HG03064 (cell line): Measurements from ENCODE around the gene HMGCS1.
"Not testable (repeated sequence)": the region's sequence is repeated elsewhere in the genome, so short reads cannot be mapped to it uniquely, and the experiment has no call there.

Experiments used
- ATAC-seq: cut with Tn5 transposase; IDR thresholded peaks from one replicate; pipeline ENCODE4 v1.9.1; 2021; ENCODE audit warnings: low read depth; ENCODE audit not compliant: unreplicated experiment

The HMGCS1 gene

GRCh38 chr5:43313035-43313853 is at the start of gene HMGCS1:
Gene HMGCS1 (minus strand): TSS chr5:43313412. CDS start chr5:43298965, 14,447 bp downstream.
- peak; percentile 94 for ATAC-seq

GRCh38 chr5:43358726-43359125 is 45.5 kb upstream of the HMGCS1 start:
- ATAC-seq: no peak

GRCh38 chr5:43358301-43358700 is 45.1 kb upstream of the HMGCS1 start:
- ATAC-seq: no peak

GRCh38 chr5:43357878-43358281 is 44.7 kb upstream of the HMGCS1 start:
- no peak for ATAC-seq

GRCh38 chr5:43357067-43357466 is 43.9 kb upstream of the HMGCS1 start:
- ATAC-seq: no peak

GRCh38 chr5:43354774-43355173 is 41.6 kb upstream of the HMGCS1 start:
- ATAC-seq: no peak

- no peak for ATAC-seq
These were observed 40.5 kb upstream of the HMGCS1 start for GRCh38 chr5:43353668-43354067.

GRCh38 chr5:43352915-43353314 is 39.7 kb upstream of the HMGCS1 start:
- ATAC-seq: no peak

GRCh38 chr5:43352131-43352530 is 38.9 kb upstream of the HMGCS1 start:
- ATAC-seq: no peak

GRCh38 chr5:43348861-43349363 is 35.7 kb upstream of the HMGCS1 start:
- no peak for ATAC-seq

GRCh38 chr5:43348207-43348606 is 35.0 kb upstream of the HMGCS1 start:
- ATAC-seq: no peak

- no peak for ATAC-seq
These were observed 25.6 kb upstream of the HMGCS1 start for GRCh38 chr5:43338862-43339261.

- ATAC-seq: no peak
These were observed 22.9 kb upstream of the HMGCS1 start for GRCh38 chr5:43336159-43336558.

- no peak for ATAC-seq
These were observed 22.5 kb upstream of the HMGCS1 start for GRCh38 chr5:43335681-43336080.

- no peak for ATAC-seq
These were observed 19.2 kb upstream of the HMGCS1 start for GRCh38 chr5:43332401-43332800.

GRCh38 chr5:43325624-43326023 is 12.4 kb upstream of the HMGCS1 start:
- not testable (repeated sequence) for ATAC-seq

- not testable (repeated sequence) for ATAC-seq
These were observed 10.3 kb upstream of the HMGCS1 start for GRCh38 chr5:43323488-43323887.

GRCh38 chr5:43320846-43321245 is 7.6 kb upstream of the HMGCS1 start:
- no peak for ATAC-seq

GRCh38 chr5:43316421-43316820 is 3.2 kb upstream of the HMGCS1 start:
- ATAC-seq: no peak

GRCh38 chr5:43315682-43316081 is 2.5 kb upstream of the HMGCS1 start:
- ATAC-seq: no peak

GRCh38 chr5:43315263-43315662 is 2.1 kb upstream of the HMGCS1 start:
- ATAC-seq: no peak

- no peak for ATAC-seq
These were observed 1.5 kb upstream of the HMGCS1 start for GRCh38 chr5:43314724-43315123.
